ENCODE measurements around the gene CNOT4.

CNOT4 gene

DNA sequence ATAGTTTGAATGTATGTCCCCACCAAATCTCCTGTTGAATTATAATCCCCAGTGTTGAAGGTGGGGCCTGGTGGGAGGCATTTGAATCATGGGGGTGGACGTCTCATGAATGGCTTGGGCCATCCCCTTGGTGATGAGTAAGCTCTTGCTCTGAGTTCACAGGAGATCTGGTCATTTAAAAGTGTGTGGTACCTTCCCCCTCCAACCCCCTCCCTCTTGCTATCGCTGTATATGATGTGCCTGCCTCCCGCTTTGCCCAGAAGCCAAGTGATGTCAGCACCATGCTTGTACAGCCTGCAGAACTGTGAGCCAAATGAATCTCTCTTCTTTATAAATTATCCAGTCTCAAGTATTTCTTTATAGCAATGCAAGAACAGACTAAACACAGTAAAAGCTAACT lies 103.0 kb downstream of the CNOT4 start:
- no peak for DNase-seq (ENCODE audit: low read depth in 2 of 3, low spot score in 2 of 3)

DNA sequence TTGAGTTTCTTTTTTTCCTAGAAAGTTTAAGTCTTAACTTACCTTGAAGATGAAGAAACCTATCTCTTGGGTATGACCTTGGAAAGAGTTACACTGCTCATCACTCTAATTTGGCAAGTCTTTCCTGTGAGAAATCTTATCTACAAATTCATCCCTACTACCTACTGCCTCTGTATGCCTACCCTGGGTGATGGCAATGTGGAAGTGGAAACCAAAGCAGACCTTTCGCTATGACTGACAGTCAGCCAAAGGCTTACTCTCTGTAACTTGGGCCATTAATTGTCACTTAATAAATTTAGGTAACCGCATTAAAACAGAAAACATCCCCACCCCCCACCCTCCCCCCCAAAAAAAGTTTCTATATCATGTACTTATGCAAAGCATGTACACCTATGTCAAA lies 103.9 kb downstream of the CNOT4 start:
- DNase-seq (ENCODE audit: low read depth in 2 of 3, low spot score in 2 of 3): no peak

- no peak for DNase-seq (ENCODE audit: low read depth in 2 of 3, low spot score in 2 of 3)
Observed at GRCh38 chr7:135403302-135403701, 106.6 kb downstream of the CNOT4 start.

- DNase-seq (ENCODE audit: low read depth in 2 of 3, low spot score in 2 of 3): no peak
Observed at GRCh38 chr7:135397689-135398088, 112.2 kb downstream of the CNOT4 start.

DNA sequence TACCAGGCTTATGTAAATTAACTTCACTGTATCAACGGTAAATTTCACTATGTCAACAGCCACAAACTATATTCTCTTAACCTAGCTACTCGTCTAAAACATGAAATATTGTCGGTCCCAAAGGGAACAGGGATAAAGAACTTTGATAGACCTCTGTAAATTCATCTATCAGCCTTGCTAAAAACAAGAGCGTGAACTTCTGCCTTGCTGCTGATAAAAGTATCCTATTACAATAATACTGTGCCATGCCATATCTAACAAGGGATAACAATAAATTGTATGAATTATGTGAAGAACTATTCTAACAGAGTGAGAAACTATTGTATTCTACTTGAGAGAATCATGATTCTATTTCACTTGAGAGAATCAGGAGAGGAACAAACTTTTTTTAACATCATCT lies 117.2 kb downstream of the CNOT4 start:
- no peak for DNase-seq (ENCODE audit: low read depth in 2 of 3, low spot score in 2 of 3)

GRCh38 chr7:135391514-135391913 lies 118.4 kb downstream of the CNOT4 start:
- DNase-seq (ENCODE audit: low read depth in 2 of 3, low spot score in 2 of 3): no peak

- DNase-seq (ENCODE audit: low read depth in 2 of 3, low spot score in 2 of 3): no peak
Observed at GRCh38 chr7:135390829-135391228, 119.1 kb downstream of the CNOT4 start.

- no peak for DNase-seq (ENCODE audit: low read depth in 2 of 3, low spot score in 2 of 3)
Observed at GRCh38 chr7:135389971-135390370, 119.9 kb downstream of the CNOT4 start.

DNA sequence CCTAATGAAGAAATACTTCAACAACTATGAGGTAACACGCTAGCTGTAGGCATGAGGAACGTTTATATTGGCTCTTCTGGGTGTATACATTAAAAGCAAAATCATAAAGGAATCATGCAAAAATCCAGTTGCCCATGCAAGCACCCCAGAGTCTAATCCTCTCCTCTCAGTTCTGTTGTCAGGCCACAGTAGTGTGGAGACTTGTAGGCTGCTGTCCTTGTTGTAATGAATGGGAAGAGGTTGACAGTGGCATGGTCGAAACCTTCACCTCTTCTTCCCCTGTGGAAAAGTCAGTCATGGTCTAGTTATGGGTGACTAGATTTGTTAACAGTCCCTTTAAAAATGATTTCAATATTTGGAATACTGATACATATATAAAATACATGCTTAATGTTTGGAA lies 121.3 kb downstream of the CNOT4 start:
- no peak for DNase-seq (ENCODE audit: low read depth in 2 of 3, low spot score in 2 of 3)

DNA sequence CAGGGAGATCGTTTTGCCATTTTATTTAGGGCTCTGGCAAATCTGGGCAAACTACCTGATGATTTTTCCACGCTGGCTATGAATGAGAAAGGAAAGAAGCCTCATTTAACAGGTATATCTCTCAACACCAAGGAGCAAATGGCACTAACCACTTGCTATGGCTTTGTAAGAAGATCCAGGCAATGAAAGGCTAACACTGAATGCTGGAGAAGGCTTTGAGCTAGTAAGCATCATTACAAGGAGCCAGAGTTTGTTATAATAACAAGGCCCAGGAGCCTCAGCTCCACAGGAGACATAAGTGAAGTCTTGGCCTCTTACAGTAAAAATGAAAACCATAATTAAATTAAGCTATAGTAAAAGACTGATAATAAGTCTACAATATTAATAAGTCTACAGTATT lies 123.1 kb downstream of the CNOT4 start:
- DNase-seq (ENCODE audit: low read depth in 2 of 3, low spot score in 2 of 3): no peak

GRCh38 chr7:135386181-135386580 lies 123.7 kb downstream of the CNOT4 start:
- DNase-seq (ENCODE audit: low read depth in 2 of 3, low spot score in 2 of 3): no peak

DNA sequence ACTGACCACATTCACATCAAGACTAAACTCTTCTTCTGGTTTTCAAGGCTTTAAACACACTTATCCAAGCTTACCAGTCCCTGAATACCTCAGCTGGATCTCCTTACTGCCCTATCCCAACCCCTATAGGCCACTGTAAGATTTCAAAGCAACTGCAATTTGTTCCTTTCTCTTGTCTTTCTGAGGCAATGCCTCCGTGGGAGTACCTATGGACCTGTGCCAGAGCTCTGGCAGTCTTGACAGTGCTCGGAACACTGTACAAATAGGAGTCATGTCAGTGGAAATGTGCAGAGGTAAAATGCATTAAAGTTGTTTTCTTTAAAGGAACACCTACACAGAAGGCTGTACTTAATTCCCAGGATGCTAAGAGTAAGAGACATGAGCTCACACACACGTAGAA lies 124.7 kb downstream of the CNOT4 start:
- no peak for DNase-seq (ENCODE audit: low read depth in 2 of 3, low spot score in 2 of 3)

- no peak for DNase-seq (ENCODE audit: low read depth in 2 of 3, low spot score in 2 of 3)
Observed at GRCh38 chr7:135383525-135384175, 126.3 kb downstream of the CNOT4 start.

DNA sequence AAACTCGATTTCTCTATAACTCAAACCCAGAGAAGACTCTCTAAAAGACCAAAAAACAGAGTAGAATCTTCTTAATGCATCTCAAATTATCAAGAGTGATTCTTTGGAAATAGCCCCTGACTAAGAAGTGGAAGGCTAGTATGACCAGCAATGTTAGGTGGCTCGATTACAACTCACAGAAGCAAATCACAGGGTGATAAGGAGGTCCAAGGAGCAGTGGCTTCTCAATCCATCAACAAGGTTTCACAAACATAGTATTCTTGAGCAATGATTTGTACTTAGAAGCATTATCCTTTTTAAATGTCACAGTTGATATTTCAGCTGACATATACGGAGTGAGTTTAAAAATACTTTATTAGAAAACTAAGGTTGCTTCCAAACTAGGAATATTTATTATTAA lies 127.7 kb downstream of the CNOT4 start:
- DNase-seq (ENCODE audit: low read depth in 2 of 3, low spot score in 2 of 3): no peak

DNA sequence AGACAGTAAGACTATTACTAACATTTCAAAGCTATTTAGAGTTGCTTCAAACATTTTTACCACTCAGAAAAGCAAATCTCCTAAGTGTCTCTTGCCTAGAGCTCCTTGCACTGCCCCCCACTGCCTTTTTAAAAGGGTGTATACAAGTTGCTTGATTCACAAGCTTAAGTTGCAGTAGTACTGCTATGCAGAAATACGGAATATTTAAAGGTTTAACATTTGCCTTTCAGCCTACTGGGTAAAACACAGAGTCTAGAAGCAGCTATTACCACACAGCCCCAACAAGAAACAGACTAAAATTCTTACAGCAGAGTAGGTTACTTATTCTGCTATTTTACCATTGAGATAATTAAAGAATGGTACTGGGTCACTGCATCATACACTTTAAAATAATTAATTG lies 128.5 kb downstream of the CNOT4 start:
- DNase-seq (ENCODE audit: low read depth in 2 of 3, low spot score in 2 of 3): no peak

DNA sequence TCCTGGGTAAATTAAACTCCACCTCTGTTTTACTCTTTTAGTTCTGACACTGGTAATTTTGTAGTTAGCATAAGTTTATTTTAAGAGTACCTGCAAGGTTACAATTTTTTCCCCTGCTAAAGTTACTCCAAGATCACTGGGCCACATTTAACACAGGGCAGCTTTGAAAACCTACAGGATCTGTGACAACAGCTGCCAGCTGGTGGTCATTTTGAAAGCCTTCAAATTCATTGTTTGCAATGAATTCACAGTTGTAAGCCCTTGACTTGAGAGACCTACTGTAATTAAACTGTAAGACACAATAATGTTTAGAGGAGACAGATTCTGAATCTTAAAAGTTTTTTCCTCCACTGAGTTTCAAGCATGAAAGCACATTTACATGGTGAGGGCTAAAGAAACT lies 129.6 kb downstream of the CNOT4 start:
- DNase-seq (ENCODE audit: low read depth in 2 of 3, low spot score in 2 of 3): no peak

DNA sequence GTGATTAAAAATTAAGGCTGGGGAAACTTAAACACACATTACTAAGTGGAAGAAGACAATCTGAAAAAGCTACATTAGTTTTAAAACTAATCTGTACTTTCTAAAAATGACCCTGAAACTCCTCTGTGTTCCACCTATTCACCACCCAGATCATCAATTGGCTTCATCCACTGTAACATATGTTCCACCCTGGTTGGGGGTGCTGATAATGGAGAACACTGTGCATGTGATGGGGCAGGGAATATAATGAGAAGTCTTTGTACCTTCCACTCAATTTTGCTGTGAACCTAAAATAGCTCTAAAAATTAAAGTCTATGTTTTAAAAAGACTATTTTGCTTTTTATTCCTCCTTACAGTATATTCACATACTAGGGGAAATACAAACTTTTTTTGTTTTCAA lies 132.7 kb downstream of the CNOT4 start:
- DNase-seq (ENCODE audit: low read depth in 2 of 3, low spot score in 2 of 3): no peak

- DNase-seq (ENCODE audit: low read depth in 2 of 3, low spot score in 2 of 3): no peak
Observed at GRCh38 chr7:135375908-135376699, 133.8 kb downstream of the CNOT4 start.

DNA sequence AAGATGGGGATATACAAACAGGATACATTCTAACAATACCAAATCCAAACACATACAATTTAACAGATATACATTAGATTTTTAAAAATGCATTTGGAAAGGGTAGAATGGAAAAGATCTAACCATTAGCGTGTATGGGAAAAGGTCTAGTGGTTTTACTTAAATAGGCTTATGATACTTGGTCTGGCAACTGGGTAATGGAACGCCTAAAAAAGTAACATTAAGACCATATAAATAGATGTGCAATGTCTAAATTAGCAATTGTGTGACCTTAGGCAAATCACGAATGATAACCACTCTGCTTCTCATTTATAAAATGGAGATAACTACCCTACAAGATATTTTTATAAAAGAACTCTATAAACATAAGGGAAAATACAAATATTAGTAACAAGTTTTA lies 135.2 kb downstream of the CNOT4 start:
- no peak for DNase-seq (ENCODE audit: low read depth in 2 of 3, low spot score in 2 of 3)

GRCh38 chr7:135372222-135372621 lies 137.7 kb downstream of the CNOT4 start:
- no peak for DNase-seq (ENCODE audit: low read depth in 2 of 3, low spot score in 2 of 3)

GRCh38 chr7:135370656-135371055 lies 139.2 kb downstream of the CNOT4 start:
- DNase-seq (ENCODE audit: low read depth in 2 of 3, low spot score in 2 of 3): no peak

GRCh38 chr7:135369405-135369804 lies 140.5 kb downstream of the CNOT4 start:
- DNase-seq (ENCODE audit: low read depth in 2 of 3, low spot score in 2 of 3): no peak
